K562 (cell line): ENCODE measurements around the gene CCR7. TPM values are rescaled to one million over a fixed set of nuclear protein-coding genes. Genes with fewer than 3 reads are reported as not detected.

Source experiments
- E2F1 ChIP-seq: sonication (generic); formaldehyde crosslinking; IDR thresholded peaks from 2 replicates; pipeline ENCODE4 v1.8.1; 2023; ENCODE audit warnings: mild to moderate bottlenecking, missing genetic modification reagents, moderate library complexity
- E2F3 ChIP-seq: fragments of 250-450 bp; sonication (Bioruptor Pico); IDR thresholded peaks from 2 replicates; pipeline ENCODE4 v1.4.0; 2020; ENCODE audit warnings: mild to moderate bottlenecking
- ELF4 ChIP-seq: fragments of 450-650 bp; formaldehyde crosslinking; IDR thresholded peaks from 2 replicates; pipeline ENCODE4 v1.4.0; 2022; ENCODE audit warnings: missing genetic modification characterization
- FOXM1 ChIP-seq, 2 experiments: fragments of 450-650 bp in 1 of 2; sonication (generic) in 1 of 2; formaldehyde crosslinking in 1 of 2; IDR thresholded peaks; 2 replicates each; pipeline versions ENCODE4 v1.6.1 to v1.9.0; 2017 to 2022; ENCODE audit warnings: low read depth in 2 of 2, mild to moderate bottlenecking in 2 of 2, missing genetic modification reagents in 1 of 2, moderate library complexity in 1 of 2
- ID3 ChIP-seq, 2 experiments: fragments of 250-450 bp in 1 of 2; fragments of 450-650 bp in 1 of 2; sonication (Bioruptor Pico) in 1 of 2; IDR thresholded peaks; 2 replicates each; pipeline versions ENCODE4 v1.6.1 to v1.8.0; 2016 to 2021; ENCODE audit warnings: mild to moderate bottlenecking in 2 of 2, moderate library complexity in 2 of 2, missing compliant biosample characterization in 1 of 2, missing genetic modification characterization in 1 of 2
- LCOR ChIP-seq: sonication (generic); formaldehyde crosslinking; IDR thresholded peaks from 2 replicates; pipeline ENCODE4 v1.8.0; 2022; ENCODE audit warnings: mild to moderate bottlenecking, missing genetic modification reagents
- MAFG ChIP-seq: fragments of 450-650 bp; conservative IDR thresholded peaks from 2 replicates; pipeline ENCODE4 v1.6.1; 2016; ENCODE audit warnings: missing genetic modification characterization, missing compliant biosample characterization
- MCM2 ChIP-seq: fragments of 450-650 bp; IDR thresholded peaks from 2 replicates; pipeline ENCODE4 v1.6.1; 2017; ENCODE audit warnings: low read depth, mild to moderate bottlenecking
- NCOA2 ChIP-seq, 2 experiments: fragments of 450-650 bp; IDR thresholded peaks; 2 replicates each; pipeline ENCODE4 v1.6.1; 2018; ENCODE audit warnings: mild to moderate bottlenecking in 2 of 2, moderate library complexity in 1 of 2; ENCODE audit not compliant: partially characterized antibody in 2 of 2
- NFXL1 ChIP-seq: fragments of 450-650 bp; formaldehyde crosslinking; IDR thresholded peaks from 2 replicates; pipeline ENCODE4 v1.4.0; 2021; ENCODE audit warnings: mild to moderate bottlenecking
- PHF8 ChIP-seq: fragments of 200-600 bp; sonication (generic); IDR thresholded peaks from 2 replicates; pipeline ENCODE4 v1.6.1; 2012; ENCODE audit warnings: mixed run types, mild to moderate bottlenecking, inconsistent platforms, low read length, moderate library complexity, borderline replicate concordance
- PREB ChIP-seq: sonication (generic); formaldehyde crosslinking; IDR thresholded peaks from 2 replicates; pipeline ENCODE4 v1.8.1; 2023; ENCODE audit warnings: mild to moderate bottlenecking, missing genetic modification reagents
- SP2 ChIP-seq: IDR thresholded peaks from 2 replicates; pipeline ENCODE4 v1.6.1; 2011; ENCODE audit warnings: mild to moderate bottlenecking, low read depth, low read length, moderate library complexity; ENCODE audit not compliant: poor library complexity, severe bottlenecking; ENCODE audit errors: extremely low read depth
- SPI1 ChIP-seq: IDR thresholded peaks from 2 replicates; pipeline ENCODE4 v1.6.1; 2011; ENCODE audit warnings: low read depth, low read length, control low read depth, borderline replicate concordance
- TCF7 ChIP-seq: sonication (generic); IDR thresholded peaks from 2 replicates; pipeline ENCODE4 v1.6.1; 2016; ENCODE audit warnings: antibody characterized with exemption, borderline replicate concordance
- TEAD2 ChIP-seq: fragments of 450-650 bp; IDR thresholded peaks from 2 replicates; pipeline ENCODE4 v1.6.1; 2016; ENCODE audit warnings: missing genetic modification characterization, control low read depth, missing compliant biosample characterization
- ZBTB2 ChIP-seq: fragments of 450-650 bp; IDR thresholded peaks from 2 replicates; pipeline ENCODE4 v1.6.1; 2016; ENCODE audit warnings: antibody characterized with exemption
- ZNF124 ChIP-seq: sonication (generic); formaldehyde crosslinking; IDR thresholded peaks from 2 replicates; pipeline ENCODE4 v1.8.1; 2022; ENCODE audit warnings: missing genetic modification reagents
- ZNF282 ChIP-seq: sonication (generic); formaldehyde crosslinking; IDR thresholded peaks from 2 replicates; pipeline ENCODE4 v1.8.1; 2023; ENCODE audit warnings: missing genetic modification reagents
- ZNF551 ChIP-seq: fragments of 250-450 bp; sonication (Bioruptor Pico); IDR thresholded peaks from 2 replicates; pipeline ENCODE4 v1.5.0; 2021; ENCODE audit warnings: mild to moderate bottlenecking, moderate library complexity
- ZNF639 ChIP-seq, 2 experiments: fragments of 200-800 bp in 1 of 2; sonication (Bioruptor generic) in 1 of 2; sonication (generic) in 1 of 2; formaldehyde crosslinking in 1 of 2; IDR thresholded peaks in 1 of 2; conservative IDR thresholded peaks in 1 of 2; 2 replicates each; pipeline versions ENCODE4 v1.5.0 to v1.6.1; 2016 to 2020; ENCODE audit warnings: missing compliant biosample characterization in 1 of 2, missing genetic modification characterization in 1 of 2, missing genetic modification reagents in 1 of 2
- polyA plus RNA-seq, 8 experiments: library from polyadenylated mRNA; depleted of rRNA in 4 of 8; stranded (reverse) in 5 of 8; unstranded in 3 of 8; fragments of >200 nt; fragmentation: Nextera tagmentation in 2 of 8; fragmentation: Illumina TruSeq in 1 of 8; extraction: Ambion mirVana in 2 of 8; extraction: Trizol in 1 of 8; gene quantifications; 2 replicates each; pipeline versions ENCODE4 v1.2.1 to v1.2.3, GENCODE V29; 2011 to 2014; ENCODE audit warnings: inconsistent platforms in 1 of 8, missing spikeins in 1 of 8
- total RNA-seq, 7 experiments: library from RNA; depleted of rRNA in 6 of 7; stranded (reverse); fragments of >200 nt in 6 of 7; fragmentation: Illumina TruSeq in 2 of 7; extraction: Trizol in 2 of 7; gene quantifications; 2 replicates each; pipeline versions ENCODE4 v1.2.1 to v1.2.3, GENCODE V29; 2011 to 2021; ENCODE audit warnings: low replicate concordance in 1 of 7

Gene CCR7
- total and polyA plus RNA-seq, 9 of the 15 experiments (the other 6 are each of a cell fraction or from before 2014, with no cell fraction given) = 0.14 to 1.4 (median 0.56) TPM

GRCh38 chr17:40553694-40554534 lies 11.4 kb downstream of the CCR7 start (continued):
- TF ChIP-seq ID3 (CRISPR knock-in tag; IDR thresholded peaks at IDR 0.05) (no peak), ID3 (tag; IDR thresholded peaks at IDR 0.05) (peak; percentile 80), FOXM1 (IDR thresholded peaks at IDR 0.05; ENCODE audit: low read depth) (peak; percentile 59), FOXM1 (CRISPR knock-in tag; IDR thresholded peaks at IDR 0.05; ENCODE audit: low read depth) (no peak), NFXL1 (CRISPR knock-in tag) (no peak), ZNF124 (CRISPR knock-in tag) (no peak), NCOA2 (IDR thresholded peaks at IDR 0.05; ENCODE audit: partially characterized antibody in 2 of 2) (no peak), ZBTB2 (peak; percentile 84), MAFG (tag) (0 out of 2 replicates have a peak, but pooled peaks have one; percentile 11), LCOR (no peak), PREB (no peak), TCF7 (0 out of 2 replicates have a peak, but pooled peaks have one; percentile 34), E2F3 (CRISPR knock-in tag) (no peak), ZNF282 (CRISPR knock-in tag) (no peak), E2F1 (no peak), ZNF639 (CRISPR knock-in tag; conservative IDR thresholded peaks at IDR 0.05 in 1 of 2, IDR thresholded peaks at IDR 0.05 in 1 of 2) (no peak), TEAD2 (tag) (no peak), SPI1 (no peak), ELF4 (CRISPR knock-in tag) (peak; percentile 24; the same call in 1 of the 2 replicates), MCM2 (no peak), PHF8 (peak; percentile 30; the same call in 1 of the 2 replicates), ZNF551 (CRISPR knock-in tag) (no peak), SP2 (no peak)
